GM21723 (cell line): Measurements from ENCODE around the gene C1orf167.

Source experiments
- ATAC-seq: cut with Tn5 transposase; IDR thresholded peaks from one replicate; pipeline ENCODE4 v1.9.1; 2021; ENCODE audit warnings: mild to moderate bottlenecking, moderate library complexity; ENCODE audit not compliant: unreplicated experiment

The C1orf167 gene

GRCh38 chr1:11782127-11782708, 20.2 kb downstream of the C1orf167 start:
- ATAC-seq = no peak

- no peak for ATAC-seq
These were observed 21.6 kb downstream of the C1orf167 start for GRCh38 chr1:11783556-11783955.

- ATAC-seq = no peak
These were observed 22.4 kb downstream of the C1orf167 start for GRCh38 chr1:11784256-11784992.

- no peak for ATAC-seq
These were observed 23.2 kb downstream of the C1orf167 start for GRCh38 chr1:11784993-11785769.

- no peak for ATAC-seq
These were observed 24.2 kb downstream of the C1orf167 start for GRCh38 chr1:11786168-11786567.

GRCh38 chr1:11787251-11787803, 25.3 kb downstream of the C1orf167 start:
- ATAC-seq = no peak

GRCh38 chr1:11787804-11788436, 25.9 kb downstream of the C1orf167 start:
- no peak for ATAC-seq

- no peak for ATAC-seq
These were observed 26.6 kb downstream of the C1orf167 start for GRCh38 chr1:11788549-11789053.

- no peak for ATAC-seq
These were observed 27.4 kb downstream of the C1orf167 start for GRCh38 chr1:11789126-11790067.

GRCh38 chr1:11790101-11790879, 28.3 kb downstream of the C1orf167 start:
- no peak for ATAC-seq

GRCh38 chr1:11790880-11791715, 29.1 kb downstream of the C1orf167 start:
- ATAC-seq = no peak

GRCh38 chr1:11792106-11792505, 30.1 kb downstream of the C1orf167 start:
- no peak for ATAC-seq

GRCh38 chr1:11793819-11794218, 31.8 kb downstream of the C1orf167 start:
- ATAC-seq = no peak

- ATAC-seq = no peak
These were observed 32.6 kb downstream of the C1orf167 start for GRCh38 chr1:11794446-11795237.

GRCh38 chr1:11795238-11795890, 33.4 kb downstream of the C1orf167 start:
- ATAC-seq = no peak

GRCh38 chr1:11796036-11796828, 34.2 kb downstream of the C1orf167 start:
- ATAC-seq = no peak
